CD4-positive, alpha-beta T cell treated with Interleukin-17A for 4 hours (primary cell): ENCODE measurements around the gene EHD4.

Source experiments
- DNase-seq: peaks from one replicate; pipeline ENCODE4 v3.0.0-alpha.2; 2020; ENCODE audit warnings: mixed read lengths

Gene EHD4

GRCh38 chr15:41915255-41915994 lies 56.9 kb downstream of the EHD4 start:
- DNase-seq = no peak

DNA sequence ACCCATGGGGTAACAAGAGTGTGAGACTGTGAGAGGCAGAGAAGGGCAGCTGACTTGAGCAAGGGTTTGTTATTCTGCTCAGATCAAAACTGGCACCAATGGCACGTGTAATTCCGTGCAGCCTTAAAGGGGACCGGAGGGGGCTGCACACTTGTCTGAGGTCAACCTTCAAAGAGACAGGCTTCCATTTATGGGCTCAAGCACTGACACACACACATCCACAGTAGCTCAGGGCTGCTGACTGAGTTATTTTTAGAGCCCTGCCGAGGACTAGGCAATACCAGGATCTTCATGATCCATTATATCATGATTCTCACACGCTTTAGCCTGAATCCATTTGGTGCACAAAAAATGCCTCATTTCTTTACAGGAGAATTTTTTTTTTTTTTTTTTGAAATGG lies 57.9 kb downstream of the EHD4 start:
- no peak for DNase-seq

- DNase-seq = no peak
These were observed 59.1 kb downstream of the EHD4 start for GRCh38 chr15:41913256-41913655.

DNA sequence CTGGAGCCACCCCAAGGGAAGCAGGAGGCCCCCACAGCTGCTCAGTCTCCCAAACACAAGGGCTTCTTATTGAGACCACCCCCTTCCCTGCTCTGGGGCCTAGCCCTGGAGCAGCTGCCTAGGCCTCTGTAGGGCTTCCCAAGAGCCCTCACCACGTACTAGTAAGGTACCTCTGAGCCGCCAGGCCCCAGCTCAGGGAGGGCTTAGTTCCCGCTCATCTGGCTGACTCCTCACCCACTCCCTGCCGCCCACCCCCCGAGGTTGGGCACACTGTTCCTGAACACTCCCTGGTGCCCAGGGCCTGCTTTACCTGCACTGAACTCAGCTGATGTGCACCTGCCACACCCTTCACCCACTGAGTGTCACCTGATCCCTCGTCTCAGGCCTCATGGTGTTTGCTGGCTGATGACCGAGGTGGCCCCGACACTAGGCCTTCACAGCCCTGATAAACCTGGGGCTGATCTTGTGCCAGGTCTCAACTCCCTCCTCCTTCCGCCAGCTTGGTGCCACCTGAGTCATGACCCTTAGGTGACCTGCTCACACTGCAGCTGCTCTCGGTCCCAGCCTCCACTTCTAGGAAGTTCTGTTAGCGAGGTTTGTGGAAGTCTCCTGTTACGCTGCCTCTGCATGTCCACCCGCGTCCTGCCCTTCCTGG lies 60.5 kb downstream of the EHD4 start:
- no peak for DNase-seq

DNA sequence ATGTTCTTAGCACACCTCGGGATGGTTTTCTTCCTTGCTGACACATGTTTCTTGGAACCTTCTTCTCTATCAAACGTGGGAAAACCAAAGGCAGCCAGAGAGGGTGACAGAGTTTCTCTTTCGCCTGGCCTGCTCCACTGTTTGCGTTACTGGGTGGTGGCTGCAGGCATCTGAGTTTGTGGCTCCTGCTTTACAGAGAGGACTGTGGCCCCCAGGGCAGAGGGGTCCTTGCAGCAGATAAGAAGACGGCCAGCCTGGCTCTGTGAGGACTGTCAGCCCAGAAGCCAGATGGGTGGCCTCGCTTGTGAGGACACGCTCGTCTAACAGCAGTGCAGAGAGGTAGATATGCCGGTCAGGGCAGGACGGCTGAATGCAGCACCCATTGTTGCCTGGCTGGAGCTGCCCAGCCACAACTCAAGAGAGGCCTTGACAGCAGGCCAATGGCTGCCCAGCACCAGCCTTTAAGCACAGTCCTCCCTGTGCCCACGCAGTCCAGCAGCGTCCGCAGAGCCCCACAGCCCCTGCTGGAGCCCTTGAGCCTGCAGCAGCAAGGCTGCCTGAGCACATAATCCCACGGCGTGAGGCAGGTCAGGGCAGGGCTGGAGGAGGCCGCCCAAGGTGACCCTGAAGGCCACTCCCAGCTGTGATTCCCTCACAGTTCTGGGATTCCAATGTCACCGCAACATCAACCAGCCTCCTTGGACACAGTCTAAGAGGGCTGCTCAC lies 63.5 kb downstream of the EHD4 start:
- no peak for DNase-seq

DNA sequence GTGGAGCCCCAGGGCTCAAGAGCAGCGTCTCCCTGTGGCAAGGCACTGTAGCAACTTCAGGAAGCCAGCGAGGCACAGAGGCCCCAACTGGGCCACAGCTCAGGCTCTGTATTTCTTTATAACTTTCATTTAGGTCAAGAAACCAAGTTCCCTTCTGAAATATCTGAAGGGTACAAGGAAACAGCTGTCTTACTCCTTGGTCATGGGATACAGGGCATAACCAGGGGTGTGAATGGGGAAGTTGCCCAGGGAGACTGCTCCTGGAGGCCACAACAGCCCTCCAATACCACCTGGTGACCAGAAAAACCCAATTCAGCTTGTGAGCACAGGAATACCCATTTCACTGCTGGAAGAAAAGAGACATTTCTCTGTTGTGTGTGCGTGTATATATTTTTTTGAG lies 65.2 kb downstream of the EHD4 start:
- DNase-seq = no peak

DNA sequence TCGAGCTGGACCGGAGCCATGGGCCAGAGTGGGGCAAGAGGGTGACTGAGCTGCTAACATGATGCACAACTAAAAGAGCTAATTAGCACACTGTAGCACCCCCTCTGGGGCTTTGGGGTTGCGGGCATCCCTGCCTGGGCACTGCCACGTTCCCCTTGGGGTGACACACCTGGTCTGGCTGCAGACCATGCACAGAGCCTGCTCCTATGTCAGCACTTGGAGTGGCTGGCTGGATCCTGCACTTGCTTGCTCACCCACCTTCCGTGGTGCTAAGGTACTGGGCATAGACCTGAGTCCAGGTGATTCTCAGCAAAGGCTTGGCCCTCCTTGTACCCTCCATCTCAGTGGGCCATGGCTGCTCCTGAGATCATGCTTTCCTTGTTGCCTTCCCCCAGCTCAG lies 65.7 kb downstream of the EHD4 start:
- DNase-seq = no peak

DNA sequence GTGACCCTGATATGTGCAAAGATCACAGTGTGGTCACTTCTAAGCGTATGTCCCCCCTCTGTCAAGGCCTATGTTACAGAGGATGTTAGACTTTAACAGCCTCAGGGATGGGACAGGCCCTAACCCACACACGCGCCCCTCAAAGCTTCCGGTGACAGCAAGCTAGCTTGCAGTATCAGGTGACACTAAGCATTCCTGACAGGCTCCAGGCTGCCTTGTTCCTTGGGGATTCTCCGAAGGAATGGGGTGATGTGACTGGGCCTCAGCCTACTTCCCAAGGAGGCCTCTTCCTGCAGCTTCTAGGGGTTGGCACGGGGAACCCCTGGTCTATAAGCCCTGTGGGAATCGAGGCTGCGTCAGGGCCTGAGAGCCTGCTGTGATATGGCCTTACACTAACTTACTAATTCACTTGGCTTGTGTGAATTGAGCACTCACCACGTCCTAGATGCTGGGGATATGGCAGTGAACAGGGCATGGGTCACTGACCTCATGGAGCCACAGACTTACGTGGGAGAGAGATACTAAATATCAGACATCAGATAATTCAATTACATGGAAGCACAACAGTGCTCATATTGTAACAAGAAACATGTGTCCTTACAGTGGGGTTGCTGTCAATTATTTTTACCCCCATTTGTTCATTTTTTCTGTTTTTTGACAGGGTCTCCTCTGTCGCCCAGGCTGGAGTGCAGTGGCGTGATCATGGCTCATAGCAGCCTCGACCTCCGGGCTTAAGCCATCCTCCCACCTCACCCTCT lies 67.1 kb downstream of the EHD4 start:
- no peak for DNase-seq

- peak; percentile 82 for DNase-seq
These were observed 67.8 kb downstream of the EHD4 start for GRCh38 chr15:41904541-41905005.

GRCh38 chr15:41903782-41904181 lies 68.6 kb downstream of the EHD4 start:
- DNase-seq = no peak

DNA sequence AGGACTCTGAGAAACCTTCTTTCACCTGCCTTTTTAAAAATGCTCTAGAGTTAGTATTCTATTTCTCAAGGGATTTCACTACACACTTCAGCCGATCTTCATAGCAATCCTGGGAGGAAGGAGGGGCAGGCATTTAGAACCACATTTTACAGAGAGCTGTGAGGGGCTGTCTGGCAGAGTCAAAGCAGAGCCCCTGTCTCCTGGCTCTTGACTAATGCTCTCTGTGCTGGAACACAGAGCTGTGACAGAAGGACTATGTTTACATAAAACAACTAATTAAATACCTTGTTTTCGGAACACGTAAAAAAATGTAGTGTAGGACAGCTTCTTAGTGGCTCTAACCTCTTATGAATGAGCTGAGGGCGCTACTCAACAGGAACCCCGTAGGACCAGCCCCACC lies 70.9 kb downstream of the EHD4 start:
- DNase-seq = no peak

DNA sequence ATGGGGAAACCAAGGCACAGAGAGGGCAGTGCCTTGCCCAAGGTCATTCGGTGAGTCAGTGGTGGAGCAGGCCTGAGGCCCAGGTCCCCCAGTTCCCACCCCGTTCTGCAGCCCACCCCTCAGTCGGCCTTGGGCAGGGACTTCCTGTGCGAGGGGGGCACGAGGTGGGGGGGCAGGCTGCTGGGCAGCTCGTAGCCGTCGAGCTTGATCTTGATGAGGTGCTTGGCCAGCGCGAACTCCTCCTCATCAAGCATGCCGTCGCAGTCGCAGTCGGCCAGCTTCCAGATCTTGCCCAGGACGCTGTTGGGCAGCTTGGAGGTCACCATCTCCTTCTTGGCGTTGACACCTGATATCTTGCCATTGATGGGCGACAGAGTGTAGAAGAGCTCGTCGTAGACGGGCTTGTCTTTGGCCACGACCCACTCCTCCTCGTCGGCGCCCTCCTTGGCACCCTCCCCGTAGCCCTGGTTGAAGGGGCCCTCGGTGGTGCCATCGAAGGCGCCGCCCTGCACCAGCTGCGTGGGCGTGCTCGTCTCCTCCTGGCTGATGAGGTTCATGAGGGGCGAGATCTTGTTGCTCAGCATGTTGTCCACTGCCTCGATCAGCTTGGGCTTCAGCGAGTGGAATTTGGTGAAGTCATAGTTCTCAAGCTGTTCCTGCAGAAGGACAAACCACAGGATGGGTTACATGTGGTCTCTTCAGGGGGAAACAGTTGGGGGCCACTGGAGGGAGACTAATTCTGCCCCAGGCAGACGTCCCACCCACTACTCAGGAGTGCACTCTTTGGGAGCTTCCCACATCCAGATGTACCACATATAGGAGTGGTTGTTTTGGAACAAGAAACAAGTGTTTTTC lies 71.6 kb downstream of the EHD4 start:
- no peak for DNase-seq

DNA sequence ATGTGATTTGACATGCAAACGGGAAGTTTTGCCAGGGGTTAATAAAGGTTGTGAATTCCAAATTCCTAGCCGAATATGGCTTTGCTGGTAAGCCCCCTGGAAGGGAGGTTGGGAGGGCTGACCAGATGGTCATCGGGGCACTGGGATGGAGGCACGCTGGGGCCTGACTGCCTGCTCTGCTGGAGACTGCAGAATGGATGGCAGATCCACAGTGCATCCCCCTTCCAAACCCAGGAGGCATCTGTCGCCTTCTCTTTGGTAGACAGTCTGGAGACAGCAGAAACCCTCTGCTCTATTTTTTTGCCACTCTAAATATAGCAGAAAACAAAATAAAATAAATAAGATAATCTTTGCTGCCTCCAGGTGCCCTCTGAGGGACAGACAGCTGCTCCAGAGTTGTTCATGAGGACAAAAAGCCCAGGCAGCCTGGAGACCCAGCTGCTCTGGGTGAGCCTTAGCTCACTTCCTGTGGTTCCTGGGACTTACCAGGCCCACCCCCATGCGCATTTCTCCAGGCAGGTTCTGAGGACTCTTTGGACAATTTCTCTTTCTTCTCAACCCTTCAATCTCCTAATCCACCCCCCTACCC lies 72.4 kb downstream of the EHD4 start:
- no peak for DNase-seq

GRCh38 chr15:41897363-41897799 lies 75.0 kb downstream of the EHD4 start:
- DNase-seq = no peak

GRCh38 chr15:41896566-41896965 lies 75.8 kb downstream of the EHD4 start:
- no peak for DNase-seq

- no peak for DNase-seq
These were observed 76.4 kb downstream of the EHD4 start for GRCh38 chr15:41895957-41896356.

- peak; percentile 19 for DNase-seq
These were observed 76.9 kb downstream of the EHD4 start for GRCh38 chr15:41895491-41895890.

- DNase-seq = peak; percentile 95
These were observed 77.4 kb downstream of the EHD4 start for GRCh38 chr15:41894791-41895463.

GRCh38 chr15:41894251-41894790 lies 78.0 kb downstream of the EHD4 start:
- no peak for DNase-seq

- peak; percentile 24 for DNase-seq
These were observed 78.7 kb downstream of the EHD4 start, which contains the start of gene SPTBN5 for GRCh38 chr15:41893422-41894250. Gene SPTBN5, minus strand, starts transcription at chr15:41894053. Its CDS starts 556 bp downstream, at chr15:41893497.
